Activated T-cell treated with anti-CD3 and anti-CD28 coated beads, Interleukin-2, amount 50 U/mL, for 24 hours (primary cell): ENCODE data around the gene ZNF534.
"Not testable (repeated sequence)": the region's sequence is repeated elsewhere in the genome, so short reads cannot be mapped to it uniquely, and the experiment has no call there.

Source experiments
- DNase-seq: peaks from one replicate; pipeline ENCODE4 v3.0.0-alpha.2; 2020
- H3K27ac Mint-ChIP-seq: 2 replicates; pipeline ENCODE4 v1.8.0; 2020; ENCODE audit warnings: mild to moderate bottlenecking, mixed read lengths
- H3K27me3 Mint-ChIP-seq: 2 replicates; pipeline ENCODE4 v1.8.0; 2020; ENCODE audit warnings: mixed read lengths
- H3K36me3 Mint-ChIP-seq: 2 replicates; pipeline ENCODE4 v1.8.0; 2020; ENCODE audit warnings: low read depth, mixed read lengths
- H3K4me1 Mint-ChIP-seq: 2 replicates; pipeline ENCODE4 v1.8.0; 2020; ENCODE audit warnings: low read depth, mixed read lengths
- H3K4me3 Mint-ChIP-seq: 2 replicates; pipeline ENCODE4 v1.8.0; 2020; ENCODE audit warnings: mild to moderate bottlenecking, moderate library complexity, mixed read lengths
- H3K9me3 Mint-ChIP-seq: 2 replicates; pipeline ENCODE4 v1.8.0; 2020; ENCODE audit warnings: mixed read lengths

The ZNF534 gene

GRCh38 chr19:52484111-52484743 lies 55.3 kb downstream of the ZNF534 start:
- H3K9me3 Mint-ChIP-seq: peaks cover 47% of the 10 kb centered on the region

GRCh38 chr19:52485064-52485463 lies 56.1 kb downstream of the ZNF534 start:
- H3K27me3 Mint-ChIP-seq, H3K27ac Mint-ChIP-seq, H3K4me3 Mint-ChIP-seq, H3K4me1 Mint-ChIP-seq, DNase-seq: not testable (repeated sequence)
- H3K9me3 Mint-ChIP-seq: peaks cover 50% of the 10 kb centered on the region
- peaks cover 43% of the 10 kb centered on the region for H3K36me3 Mint-ChIP-seq

More at GRCh38 chr19:52484111-52484743, 55.3 kb downstream of the ZNF534 start:
- H3K27ac Mint-ChIP-seq, H3K4me3 Mint-ChIP-seq, H3K27me3 Mint-ChIP-seq, H3K4me1 Mint-ChIP-seq, DNase-seq: not testable (repeated sequence)
- H3K36me3 Mint-ChIP-seq: peaks cover 41% of the 10 kb centered on the region

- not testable (repeated sequence) for H3K4me1 Mint-ChIP-seq, H3K27me3 Mint-ChIP-seq, H3K4me3 Mint-ChIP-seq, H3K27ac Mint-ChIP-seq, DNase-seq
- H3K9me3 Mint-ChIP-seq: peaks cover 49% of the 10 kb centered on the region
- H3K36me3 Mint-ChIP-seq: peaks cover 43% of the 10 kb centered on the region
Observed at GRCh38 chr19:52485561-52486240, 56.8 kb downstream of the ZNF534 start.

- Mint-ChIP-seq H3K27me3 (peaks cover 5% of the 10 kb centered on the region), H3K4me3 (no peak overlapping the region), H3K27ac (no peak overlapping the region), H3K9me3 (peaks cover 44% of the 10 kb centered on the region), H3K4me1 (no peaks in the 10 kb centered on the region), H3K36me3 (peaks cover 55% of the 10 kb centered on the region)
- DNase-seq: peak; percentile 28
Observed at GRCh38 chr19:52492201-52492993, 63.4 kb downstream of the ZNF534 start.

GRCh38 chr19:52492994-52493470 lies 64.1 kb downstream of the ZNF534 start:
- peaks cover 62% of the 10 kb centered on the region for H3K36me3 Mint-ChIP-seq
- H3K27me3 Mint-ChIP-seq: peaks cover 5% of the 10 kb centered on the region
- DNase-seq: no peak
- H3K27ac Mint-ChIP-seq: no peak overlapping the region
- H3K9me3 Mint-ChIP-seq: peaks cover 50% of the 10 kb centered on the region
- no peaks in the 10 kb centered on the region for H3K4me1 Mint-ChIP-seq
- H3K4me3 Mint-ChIP-seq: no peak overlapping the region

DNA sequence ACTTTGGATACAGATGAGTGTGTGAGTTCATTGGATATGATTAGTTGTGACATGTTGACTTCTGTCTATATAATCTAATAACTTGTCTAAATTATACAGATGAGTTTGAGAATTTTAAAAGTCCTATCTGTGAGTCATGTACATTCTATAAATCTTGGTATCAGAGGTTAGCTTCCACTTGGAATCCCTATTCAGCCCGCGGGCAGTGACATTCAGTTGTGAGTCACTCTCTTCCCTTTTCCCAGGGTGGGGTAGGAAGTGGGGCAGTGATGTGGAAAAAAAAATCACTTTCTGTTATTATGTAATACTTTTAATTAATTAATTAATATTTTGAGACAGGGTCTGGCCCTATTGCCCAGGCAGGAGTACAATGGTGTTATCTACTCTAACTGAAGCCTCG lies 65.6 kb downstream of the ZNF534 start:
- no peak for DNase-seq
- H3K4me1 Mint-ChIP-seq: no peaks in the 10 kb centered on the region
- no peak overlapping the region for H3K4me3 Mint-ChIP-seq
- H3K9me3 Mint-ChIP-seq: peaks cover 48% of the 10 kb centered on the region
- H3K36me3 Mint-ChIP-seq: peaks cover 67% of the 10 kb centered on the region
- peaks cover 5% of the 10 kb centered on the region for H3K27me3 Mint-ChIP-seq
- H3K27ac Mint-ChIP-seq: no peak overlapping the region

GRCh38 chr19:52498571-52498970 lies 69.6 kb downstream of the ZNF534 start:
- H3K27ac Mint-ChIP-seq: no peak overlapping the region
- DNase-seq: no peak
- no peak overlapping the region for H3K4me3 Mint-ChIP-seq
- H3K9me3 Mint-ChIP-seq: peaks cover 54% of the 10 kb centered on the region
- peaks cover under 1% of the 10 kb centered on the region for H3K27me3 Mint-ChIP-seq
- H3K4me1 Mint-ChIP-seq: no peaks in the 10 kb centered on the region
- peaks cover 75% of the 10 kb centered on the region for H3K36me3 Mint-ChIP-seq

GRCh38 chr19:52500474-52500873 lies 71.5 kb downstream of the ZNF534 start:
- not testable (repeated sequence) for DNase-seq, H3K4me1 Mint-ChIP-seq, H3K27me3 Mint-ChIP-seq, H3K27ac Mint-ChIP-seq, H3K4me3 Mint-ChIP-seq
- Mint-ChIP-seq H3K36me3 (peaks cover 80% of the 10 kb centered on the region), H3K9me3 (peaks cover 50% of the 10 kb centered on the region)

GRCh38 chr19:52500991-52501390 lies 72.0 kb downstream of the ZNF534 start:
- not testable (repeated sequence) for H3K27me3 Mint-ChIP-seq, H3K4me1 Mint-ChIP-seq, DNase-seq, H3K4me3 Mint-ChIP-seq, H3K27ac Mint-ChIP-seq
- peaks cover 47% of the 10 kb centered on the region for H3K9me3 Mint-ChIP-seq
- peaks cover 80% of the 10 kb centered on the region for H3K36me3 Mint-ChIP-seq
